OCI-LY3 (cell line): ENCODE measurements around the gene CYTH3.

ENCODE experiments used
- CTCF ChIP-seq: fragments of 200-600, 300-600 bp; sonication (generic); IDR thresholded peaks from 2 replicates; pipeline ENCODE4 v1.5.1; 2014; ENCODE audit warnings: antibody characterized with exemption, low read length, low read depth
- EZH2phosphoT487 ChIP-seq: fragments of 200-600 bp; shearing (Covaris generic); IDR thresholded peaks from 2 replicates; pipeline ENCODE4 v1.6.1; 2018; ENCODE audit warnings: antibody characterized with exemption, mixed run types, low read depth

- TF ChIP-seq CTCF (no peak), EZH2phosphoT487 (no peak)
These were observed 125.8 kb downstream of the CYTH3 start for GRCh38 chr7:6146666-6147065.
